Fibroblast of villous mesenchyme (primary cell): ENCODE measurements around the gene EPHA6. TPM values are rescaled to one million over a fixed set of nuclear protein-coding genes. Genes with fewer than 3 reads are reported as not detected.

Source experiments
- DNase-seq: peaks from one replicate; pipeline ENCODE4 v3.0.0-alpha.2; 2010; ENCODE audit warnings: low read depth
- H3K4me3 ChIP-seq: 2 replicates; pipeline ENCODE4 v1.5.1; 2011; ENCODE audit warnings: low read depth, mild to moderate bottlenecking, low read length
- total RNA-seq: library from RNA; depleted of rRNA; stranded (reverse); fragments of >200 nt; gene quantifications from 2 replicates; pipeline ENCODE4 v1.2.3, GENCODE V29; 2012
- TF ChIP-seq, protein P1 (sequence below): IDR thresholded peaks from 2 replicates; pipeline ENCODE4 v1.5.1; 2012; ENCODE audit warnings: low read depth, mild to moderate bottlenecking, low read length; ENCODE audit not compliant: insufficient read depth

The EPHA6 gene
- total RNA-seq, 1 donor: 1.7 TPM

DNA sequence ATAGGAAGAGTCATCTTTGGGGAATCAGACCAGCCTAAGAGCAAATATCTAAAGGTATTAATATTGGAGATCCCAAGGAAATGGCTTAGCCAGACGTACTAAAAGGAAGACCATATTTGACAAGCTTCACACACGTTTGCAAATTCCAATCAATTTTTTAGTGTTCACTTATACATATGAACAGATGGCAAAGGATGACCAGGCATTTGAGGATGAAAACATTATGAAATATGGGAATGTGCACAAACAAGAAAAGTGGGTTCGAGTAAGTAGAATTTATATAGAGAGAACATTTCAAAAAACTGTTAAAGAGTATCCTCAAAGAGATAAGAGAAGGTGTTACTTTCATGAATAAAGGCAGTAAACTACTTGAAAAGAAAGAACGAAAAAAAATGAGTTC lies 981.6 kb downstream of the EPHA6 start:
- TF ChIP-seq, protein P1, sequence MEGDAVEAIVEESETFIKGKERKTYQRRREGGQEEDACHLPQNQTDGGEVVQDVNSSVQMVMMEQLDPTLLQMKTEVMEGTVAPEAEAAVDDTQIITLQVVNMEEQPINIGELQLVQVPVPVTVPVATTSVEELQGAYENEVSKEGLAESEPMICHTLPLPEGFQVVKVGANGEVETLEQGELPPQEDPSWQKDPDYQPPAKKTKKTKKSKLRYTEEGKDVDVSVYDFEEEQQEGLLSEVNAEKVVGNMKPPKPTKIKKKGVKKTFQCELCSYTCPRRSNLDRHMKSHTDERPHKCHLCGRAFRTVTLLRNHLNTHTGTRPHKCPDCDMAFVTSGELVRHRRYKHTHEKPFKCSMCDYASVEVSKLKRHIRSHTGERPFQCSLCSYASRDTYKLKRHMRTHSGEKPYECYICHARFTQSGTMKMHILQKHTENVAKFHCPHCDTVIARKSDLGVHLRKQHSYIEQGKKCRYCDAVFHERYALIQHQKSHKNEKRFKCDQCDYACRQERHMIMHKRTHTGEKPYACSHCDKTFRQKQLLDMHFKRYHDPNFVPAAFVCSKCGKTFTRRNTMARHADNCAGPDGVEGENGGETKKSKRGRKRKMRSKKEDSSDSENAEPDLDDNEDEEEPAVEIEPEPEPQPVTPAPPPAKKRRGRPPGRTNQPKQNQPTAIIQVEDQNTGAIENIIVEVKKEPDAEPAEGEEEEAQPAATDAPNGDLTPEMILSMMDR: no peak
- DNase-seq: no peak

More for the DNA sequence above, 981.6 kb downstream of the EPHA6 start:
- no peak overlapping the region for H3K4me3 ChIP-seq
